ENCODE results near the gene UBR2. TPM values are rescaled to one million over a fixed set of nuclear protein-coding genes. Genes with fewer than 3 reads are reported as not detected.
A peak's percentile ranks its signal among the peaks of the same experiment; 100 is the strongest.

Gene UBR2
- total and polyA plus RNA-seq, 2 of the 13 experiments (the other 11 are each of a cell fraction or from before 2014, with no cell fraction given), result 17.6 to 29.3 TPM

DNA sequence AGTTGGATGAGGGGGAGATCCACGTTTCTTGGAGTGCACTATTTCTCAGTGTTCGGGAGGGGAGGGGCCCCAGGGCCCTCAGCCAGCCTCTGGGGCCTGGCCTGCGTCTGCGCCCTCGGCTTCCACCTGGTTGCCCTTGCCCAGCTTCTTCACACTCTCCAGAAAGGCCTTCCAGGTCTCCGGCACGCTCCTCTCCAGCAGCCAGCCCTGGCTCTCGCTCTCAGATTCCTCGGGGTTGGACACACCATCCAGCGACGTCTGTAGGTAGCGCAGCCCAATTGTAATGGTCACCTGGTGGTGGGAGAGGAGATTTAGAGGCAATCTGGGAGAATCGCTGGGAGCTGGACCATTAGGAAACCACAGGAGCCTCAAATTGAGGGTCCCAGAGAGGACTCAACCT, 134.4 kb downstream of the UBR2 start:
- ChIA-PET CTCF (ENCODE audit: low intra/inter-chr PET ratio, low total read pairs) (no interaction called here), POLR2A (no interaction called here)
- Histone ChIP-seq H3K4me3 (replicated peaks in 1 of 3; ENCODE audit: insufficient read depth in 1 of 3, low read depth in 2 of 3, low read length in 3 of 3) (no peak overlapping the region), H3K27me3 (ENCODE audit: control insufficient read depth in 1 of 2, insufficient read depth in 2 of 2, low read length in 2 of 2) (no peaks in the 10 kb centered on the region), H3K79me2 (ENCODE audit: insufficient read depth, low read length) (no peaks in the 10 kb centered on the region), H3K4me1 (ENCODE audit: insufficient read depth, low read length) (no peaks in the 10 kb centered on the region), H3K9ac (ENCODE audit: insufficient read depth, low read depth, low read length) (no peak overlapping the region), H3K4me2 (ENCODE audit: low read depth, low read length) (no peak overlapping the region), H2AFZ (ENCODE audit: low read length) (no peak overlapping the region), H3K27ac (ENCODE audit: extremely low read length, insufficient read depth, low read length) (no peak overlapping the region), H3K9me3 (ENCODE audit: low read length) (no peaks in the 10 kb centered on the region), H4K20me1 (ENCODE audit: insufficient read depth, low read length) (no peaks in the 10 kb centered on the region), H3K36me3 (replicated peaks in 1 of 2; ENCODE audit: control insufficient read depth in 1 of 2, insufficient read depth in 2 of 2, low read length in 2 of 2) (no peaks in the 10 kb centered on the region; a peak in 1 of 5 replicates)
- WGBS (ENCODE audit: low lambda C conversion rate), result 68% methylated on average over 13 of the region's 13 CpGs
- ATAC-seq, result no peak; the same call in none of the 3 replicates
- no peak for DNase-seq (ENCODE audit: low spot score)
- in situ Hi-C loops (cut with HindIII; ENCODE audit: extremely low pct_ligation_motif_present, low pct_unique_long_range_greater_than_20kb) (no loop called here), intact Hi-C loops (cut with micrococcal nuclease; ENCODE audit: unreplicated experiment) (no loop called here)
- no peak for FAIRE-seq
- no TSS peak for BruUV-seq (replicated peaks)
- TF ChIP-seq ATF6 (CRISPR knock-in tag; conservative IDR thresholded peaks at IDR 0.05) (no peak), EZH2 (conservative IDR thresholded peaks at IDR 0.05; ENCODE audit: low read depth, low read length) (no peak), ZBTB38 (CRISPR knock-in tag; IDR thresholded peaks at IDR 0.05) (no peak), KMT2B (CRISPR knock-in tag; IDR thresholded peaks at IDR 0.05) (no peak), PPARG (CRISPR knock-in tag; conservative IDR thresholded peaks at IDR 0.05) (no peak), POLR2G (IDR thresholded peaks at IDR 0.05; ENCODE audit: low read depth, low read length) (peak; percentile 26; the same call in 1 of the 2 replicates), AGO1 (IDR thresholded peaks at IDR 0.05; ENCODE audit: low read depth, low read length, poor library complexity, severe bottlenecking) (peak; percentile 33), AGO2 (optimal IDR thresholded peaks at IDR 0.05; ENCODE audit: low read depth, low read length) (peak; percentile 42), REL (CRISPR knock-in tag; conservative IDR thresholded peaks at IDR 0.05) (no peak), SMAD9 (CRISPR knock-in tag; IDR thresholded peaks at IDR 0.05) (no peak), ZFP82 (CRISPR knock-in tag; IDR thresholded peaks at IDR 0.05; ENCODE audit: borderline replicate concordance) (no peak)
- TF ChIP-seq, protein P1, sequence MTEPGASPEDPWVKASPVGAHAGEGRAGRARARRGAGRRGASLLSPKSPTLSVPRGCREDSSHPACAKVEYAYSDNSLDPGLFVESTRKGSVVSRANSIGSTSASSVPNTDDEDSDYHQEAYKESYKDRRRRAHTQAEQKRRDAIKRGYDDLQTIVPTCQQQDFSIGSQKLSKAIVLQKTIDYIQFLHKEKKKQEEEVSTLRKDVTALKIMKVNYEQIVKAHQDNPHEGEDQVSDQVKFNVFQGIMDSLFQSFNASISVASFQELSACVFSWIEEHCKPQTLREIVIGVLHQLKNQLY (CRISPR knock-in tag; IDR thresholded peaks at IDR 0.05), result no peak
- TF ChIP-seq, protein P2, sequence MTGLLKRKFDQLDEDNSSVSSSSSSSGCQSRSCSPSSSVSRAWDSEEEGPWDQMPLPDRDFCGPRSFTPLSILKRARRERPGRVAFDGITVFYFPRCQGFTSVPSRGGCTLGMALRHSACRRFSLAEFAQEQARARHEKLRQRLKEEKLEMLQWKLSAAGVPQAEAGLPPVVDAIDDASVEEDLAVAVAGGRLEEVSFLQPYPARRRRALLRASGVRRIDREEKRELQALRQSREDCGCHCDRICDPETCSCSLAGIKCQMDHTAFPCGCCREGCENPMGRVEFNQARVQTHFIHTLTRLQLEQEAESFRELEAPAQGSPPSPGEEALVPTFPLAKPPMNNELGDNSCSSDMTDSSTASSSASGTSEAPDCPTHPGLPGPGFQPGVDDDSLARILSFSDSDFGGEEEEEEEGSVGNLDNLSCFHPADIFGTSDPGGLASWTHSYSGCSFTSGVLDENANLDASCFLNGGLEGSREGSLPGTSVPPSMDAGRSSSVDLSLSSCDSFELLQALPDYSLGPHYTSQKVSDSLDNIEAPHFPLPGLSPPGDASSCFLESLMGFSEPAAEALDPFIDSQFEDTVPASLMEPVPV (CRISPR knock-in tag; IDR thresholded peaks at IDR 0.05), result no peak
